ENCODE results near the gene ADAMTS7. TPM values are rescaled to one million over a fixed set of nuclear protein-coding genes. Genes with fewer than 3 reads are reported as not detected.

Gene ADAMTS7
- total RNA-seq, 1 experiment from 2014 or later: 1.1 TPM

DNA sequence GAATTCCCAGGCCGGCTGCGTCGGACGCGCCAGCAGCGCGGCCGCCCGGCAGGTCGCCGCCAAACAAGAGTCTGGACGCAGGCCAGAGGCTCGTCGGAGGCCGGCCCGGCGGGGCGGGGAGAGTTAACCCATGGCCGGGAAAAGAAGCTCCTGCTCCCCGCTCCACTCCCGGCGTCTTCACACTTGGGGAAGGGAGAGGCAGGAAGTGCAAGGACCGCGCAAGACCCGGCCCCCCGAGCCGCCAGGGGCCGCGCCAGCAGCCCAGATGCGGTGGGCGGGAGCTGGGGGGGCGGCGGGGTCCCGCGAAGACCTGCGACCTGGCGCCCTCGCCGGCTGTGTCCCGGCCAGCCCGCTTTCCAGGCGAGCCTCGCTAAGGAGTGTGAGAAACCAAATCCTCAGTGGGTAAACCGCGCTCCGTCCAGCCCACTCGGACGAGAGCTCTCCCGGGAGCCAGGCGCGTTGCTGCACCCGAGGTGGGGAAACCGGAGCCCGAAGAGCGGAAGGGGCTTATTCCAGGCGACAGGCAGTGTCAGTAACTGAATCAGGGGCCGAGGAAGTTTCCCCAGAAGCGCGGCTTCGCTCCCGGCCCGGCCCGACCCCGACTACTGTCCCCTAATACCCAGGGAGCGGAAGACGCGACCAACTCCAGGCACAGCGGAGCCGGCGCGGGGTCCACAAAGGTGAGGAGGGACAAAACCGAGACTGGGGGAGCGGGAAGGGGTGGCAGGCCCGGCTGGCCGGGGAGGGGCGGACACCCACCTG, 721 bp downstream of the ADAMTS7 start:
- Mint-ChIP-seq H3K27me3 (ENCODE audit: insufficient read depth, unreplicated experiment) (peaks cover 9% of the 10 kb centered on the region), H3K4me3 (ENCODE audit: unreplicated experiment) (peak overlapping the region; percentile 75), H3K27ac (ENCODE audit: unreplicated experiment) (no peak overlapping the region), H3K36me3 (ENCODE audit: insufficient read depth, unreplicated experiment) (peaks cover 6% of the 10 kb centered on the region), H3K9me3 (ENCODE audit: unreplicated experiment) (no peaks in the 10 kb centered on the region), H3K4me1 (ENCODE audit: low read depth, unreplicated experiment) (peaks cover 10% of the 10 kb centered on the region)
- H3K4me3 ChIP-seq (ENCODE audit: low read depth, low read length): peak overlapping the region; percentile 54
- TF ChIP-seq, protein P1, sequence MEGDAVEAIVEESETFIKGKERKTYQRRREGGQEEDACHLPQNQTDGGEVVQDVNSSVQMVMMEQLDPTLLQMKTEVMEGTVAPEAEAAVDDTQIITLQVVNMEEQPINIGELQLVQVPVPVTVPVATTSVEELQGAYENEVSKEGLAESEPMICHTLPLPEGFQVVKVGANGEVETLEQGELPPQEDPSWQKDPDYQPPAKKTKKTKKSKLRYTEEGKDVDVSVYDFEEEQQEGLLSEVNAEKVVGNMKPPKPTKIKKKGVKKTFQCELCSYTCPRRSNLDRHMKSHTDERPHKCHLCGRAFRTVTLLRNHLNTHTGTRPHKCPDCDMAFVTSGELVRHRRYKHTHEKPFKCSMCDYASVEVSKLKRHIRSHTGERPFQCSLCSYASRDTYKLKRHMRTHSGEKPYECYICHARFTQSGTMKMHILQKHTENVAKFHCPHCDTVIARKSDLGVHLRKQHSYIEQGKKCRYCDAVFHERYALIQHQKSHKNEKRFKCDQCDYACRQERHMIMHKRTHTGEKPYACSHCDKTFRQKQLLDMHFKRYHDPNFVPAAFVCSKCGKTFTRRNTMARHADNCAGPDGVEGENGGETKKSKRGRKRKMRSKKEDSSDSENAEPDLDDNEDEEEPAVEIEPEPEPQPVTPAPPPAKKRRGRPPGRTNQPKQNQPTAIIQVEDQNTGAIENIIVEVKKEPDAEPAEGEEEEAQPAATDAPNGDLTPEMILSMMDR (IDR thresholded peaks at IDR 0.05; ENCODE audit: insufficient read depth in 1 of 2, low read depth in 1 of 2, low read length in 1 of 2, severe bottlenecking in 1 of 2, unreplicated experiment in 1 of 2): no peak
- no peaks in the 10 kb centered on the region for H3K27me3 ChIP-seq (replicated peaks; ENCODE audit: control insufficient read depth, insufficient read depth, low read length)
- intact Hi-C loops (cut with micrococcal nuclease; ENCODE audit: unreplicated experiment): loop anchor here (10.0 kb wide), 1 partner anchor 56 kb away; no protein-coding TSS in a partner anchor
- BruUV-seq (replicated peaks): no TSS peak
- H3K36me3 ChIP-seq (ENCODE audit: control insufficient read depth, insufficient read depth, low read length): no peaks in the 10 kb centered on the region
- 0 out of 2 replicates have a peak, but pooled peaks cover 5% of the 10 kb centered on the region for H3K9me3 ChIP-seq
- peak in 1 of 2 experiments; percentile 40 for DNase-seq
- peaks cover 8% of the 10 kb centered on the region for H3K4me1 ChIP-seq
- CTCF ChIA-PET: interaction anchor here (0.6 to 2.1 kb wide), 3 partner anchors 14 to 62 kb away, joined by 3 to 7 read pairs (median 3); partner anchors contain the start of gene MORF4L1
- POLR2A ChIA-PET: no interaction called here

- H3K36me3 Mint-ChIP-seq (ENCODE audit: insufficient read depth, unreplicated experiment): peaks cover 6% of the 10 kb centered on the region
- intact Hi-C loops (cut with micrococcal nuclease; ENCODE audit: unreplicated experiment): loop anchor here (10.0 kb wide), 1 partner anchor 55 kb away; no protein-coding TSS in a partner anchor
- TF ChIP-seq, protein P1 (IDR thresholded peaks at IDR 0.05; ENCODE audit: insufficient read depth in 1 of 2, low read depth in 1 of 2, low read length in 1 of 2, severe bottlenecking in 1 of 2, unreplicated experiment in 1 of 2): no peak
- H3K36me3 ChIP-seq (ENCODE audit: control insufficient read depth, insufficient read depth, low read length): no peaks in the 10 kb centered on the region
- ChIA-PET CTCF (interaction anchor here (0.9 to 2.1 kb wide), 2 partner anchors 14 to 63 kb away, joined by 3 to 7 read pairs; partner anchors contain the start of gene MORF4L1), POLR2A (no interaction called here)
- no peak overlapping the region for H3K27ac Mint-ChIP-seq (ENCODE audit: unreplicated experiment)
- H3K9me3 Mint-ChIP-seq (ENCODE audit: unreplicated experiment): no peaks in the 10 kb centered on the region
- DNase-seq: no peak
- peaks cover 10% of the 10 kb centered on the region for H3K4me1 Mint-ChIP-seq (ENCODE audit: low read depth, unreplicated experiment)
- no TSS peak for BruUV-seq (replicated peaks)
- no peaks in the 10 kb centered on the region for H3K27me3 ChIP-seq (replicated peaks; ENCODE audit: control insufficient read depth, insufficient read depth, low read length)
- 0 out of 2 replicates have a peak, but pooled peaks cover 5% of the 10 kb centered on the region for H3K9me3 ChIP-seq
- peaks cover 9% of the 10 kb centered on the region for H3K27me3 Mint-ChIP-seq (ENCODE audit: insufficient read depth, unreplicated experiment)
- H3K4me1 ChIP-seq: peaks cover 8% of the 10 kb centered on the region
- peak overlapping the region; percentile 54; the same call in 1 of the 2 replicates for H3K4me3 ChIP-seq (ENCODE audit: low read depth, low read length)
- peak overlapping the region; percentile 75 for H3K4me3 Mint-ChIP-seq (ENCODE audit: unreplicated experiment)
Observed at GRCh38 chr15:78810003-78810361, 1.3 kb downstream of the ADAMTS7 start.

- H3K4me3 ChIP-seq (ENCODE audit: low read depth, low read length): no peak overlapping the region
- H3K36me3 ChIP-seq (ENCODE audit: control insufficient read depth, insufficient read depth, low read length): no peaks in the 10 kb centered on the region
- H3K27me3 ChIP-seq (replicated peaks; ENCODE audit: control insufficient read depth, insufficient read depth, low read length): no peaks in the 10 kb centered on the region
- ChIA-PET CTCF (no interaction called here), POLR2A (no interaction called here)
- 0 out of 2 replicates have a peak, but pooled peaks cover 5% of the 10 kb centered on the region for H3K9me3 ChIP-seq
- peaks cover 6% of the 10 kb centered on the region for H3K36me3 Mint-ChIP-seq (ENCODE audit: insufficient read depth, unreplicated experiment)
- no TSS peak for BruUV-seq (replicated peaks)
- H3K4me1 Mint-ChIP-seq (ENCODE audit: low read depth, unreplicated experiment): peaks cover 10% of the 10 kb centered on the region
- TF ChIP-seq, protein P1 (IDR thresholded peaks at IDR 0.05; ENCODE audit: insufficient read depth in 1 of 2, low read depth in 1 of 2, low read length in 1 of 2, severe bottlenecking in 1 of 2, unreplicated experiment in 1 of 2): peak; percentile 28 to 34
- H3K27me3 Mint-ChIP-seq (ENCODE audit: insufficient read depth, unreplicated experiment): peaks cover 9% of the 10 kb centered on the region
- no peaks in the 10 kb centered on the region for H3K9me3 Mint-ChIP-seq (ENCODE audit: unreplicated experiment)
- H3K4me3 Mint-ChIP-seq (ENCODE audit: unreplicated experiment): no peak overlapping the region
- peak in 1 of 2 experiments; percentile 20 for DNase-seq
- intact Hi-C loops (cut with micrococcal nuclease; ENCODE audit: unreplicated experiment): no loop called here
- H3K27ac Mint-ChIP-seq (ENCODE audit: unreplicated experiment): no peak overlapping the region
- peaks cover 8% of the 10 kb centered on the region for H3K4me1 ChIP-seq
Observed at GRCh38 chr15:78808550-78808949, 2.7 kb downstream of the ADAMTS7 start.

All from Caco-2 (cell line).